GM19193 (cell line): ENCODE data around the gene ARFGAP1.

Experiments used
- POLR2A ChIP-seq: IDR thresholded peaks from 4 replicates; pipeline ENCODE4 v1.6.1; 2011; ENCODE audit not compliant: insufficient read depth, insufficient read length; ENCODE audit errors: extremely low read depth

The ARFGAP1 gene

DNA sequence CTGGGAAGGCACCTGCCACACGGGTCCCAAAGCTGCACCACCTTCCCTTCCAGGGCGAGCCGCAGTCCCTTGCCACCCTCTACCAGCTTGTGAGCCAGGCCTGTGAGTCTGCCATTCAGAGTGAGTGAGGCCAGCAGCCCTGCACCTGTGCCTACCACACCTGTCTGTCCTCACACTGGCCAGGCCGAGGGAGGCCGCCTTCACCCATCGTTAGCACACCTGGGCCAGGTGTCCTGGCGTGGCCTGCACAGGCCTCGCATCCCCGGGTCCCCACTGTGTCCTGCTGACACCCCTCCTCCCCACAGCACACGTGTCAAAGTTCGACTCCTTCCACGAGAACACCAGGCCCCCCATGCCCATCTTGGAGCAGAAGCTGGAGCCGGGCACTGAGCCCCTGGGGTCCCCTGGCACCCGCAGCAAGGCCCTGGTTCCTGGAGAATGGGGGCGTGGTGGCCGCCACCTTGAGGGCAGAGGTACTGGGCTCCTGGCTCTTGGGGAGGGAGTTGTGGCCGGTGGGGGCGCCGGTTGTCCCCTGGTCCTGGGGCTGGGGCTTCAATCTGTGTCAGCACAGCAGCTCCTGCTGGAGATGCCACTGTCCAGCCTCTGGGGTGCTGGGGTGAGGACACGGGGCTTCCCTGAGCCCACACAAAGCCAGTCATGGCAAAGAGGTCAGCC lies 55.5 kb downstream of the ARFGAP1 start:
- TF ChIP-seq POLR2A = no peak

DNA sequence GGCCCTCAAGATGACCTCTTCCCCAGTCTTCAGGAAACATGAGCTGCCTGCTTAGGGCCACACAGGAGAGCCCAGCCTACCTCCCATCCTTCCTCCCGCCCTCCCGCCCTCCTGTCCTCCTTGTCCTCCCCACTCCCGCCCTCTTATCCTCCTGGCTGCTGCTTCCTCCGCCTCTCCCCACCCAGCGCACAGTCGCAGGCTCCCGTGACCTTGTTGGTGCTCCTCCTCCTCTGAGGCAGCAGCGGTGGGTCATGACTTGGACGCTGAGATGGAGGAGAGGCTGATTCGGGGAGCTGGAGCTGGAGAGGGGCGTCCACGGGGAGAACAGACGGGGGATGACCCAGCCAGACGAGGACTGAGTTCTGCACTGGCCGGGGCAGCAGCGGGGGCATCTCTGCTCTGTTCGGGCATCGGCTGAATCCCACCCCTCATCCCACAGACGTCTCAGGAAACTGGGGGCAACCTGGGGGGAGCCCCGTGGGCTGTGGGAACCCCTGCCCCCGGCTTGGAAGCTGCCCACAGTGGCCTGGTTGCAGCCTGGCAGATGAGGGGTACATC lies 56.2 kb downstream of the ARFGAP1 start:
- TF ChIP-seq POLR2A = no peak

DNA sequence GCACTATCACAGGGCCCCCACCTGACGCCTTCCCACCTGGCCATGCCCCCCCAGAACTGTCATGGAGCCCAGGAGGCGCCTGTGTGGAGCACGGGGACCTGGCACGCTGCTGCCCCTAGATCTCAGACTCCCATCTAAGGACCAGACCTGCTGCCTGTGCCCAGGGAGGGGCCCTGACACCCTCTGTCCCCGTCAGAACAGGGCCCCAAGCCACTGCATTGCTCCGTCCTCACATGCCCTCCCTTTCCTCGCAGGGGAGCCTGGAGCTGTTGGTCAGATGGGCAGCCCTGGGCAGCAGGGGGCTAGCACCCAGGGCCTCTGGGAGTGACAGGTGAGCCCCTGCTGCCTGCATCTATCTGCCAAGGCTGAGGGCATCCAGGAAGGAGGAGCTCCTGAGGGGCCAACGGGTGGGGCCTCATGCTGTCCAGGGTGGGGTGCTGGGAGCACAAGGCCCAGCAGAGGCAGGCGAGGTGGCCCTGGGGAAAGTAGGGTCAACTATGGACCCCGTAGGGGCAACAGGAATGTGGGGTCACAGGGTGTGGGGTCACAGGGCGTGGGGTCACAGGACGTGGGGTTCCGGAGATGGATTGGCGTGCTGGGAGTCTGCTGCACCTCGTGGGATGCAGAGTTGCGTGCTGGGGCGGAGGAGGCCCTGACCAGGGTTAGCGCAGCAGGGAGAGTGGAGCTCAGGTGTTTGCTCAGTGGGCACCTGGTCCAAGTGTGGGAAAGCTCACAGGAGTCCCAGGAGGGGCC lies 56.9 kb downstream of the ARFGAP1 start:
- TF ChIP-seq POLR2A = no peak

DNA sequence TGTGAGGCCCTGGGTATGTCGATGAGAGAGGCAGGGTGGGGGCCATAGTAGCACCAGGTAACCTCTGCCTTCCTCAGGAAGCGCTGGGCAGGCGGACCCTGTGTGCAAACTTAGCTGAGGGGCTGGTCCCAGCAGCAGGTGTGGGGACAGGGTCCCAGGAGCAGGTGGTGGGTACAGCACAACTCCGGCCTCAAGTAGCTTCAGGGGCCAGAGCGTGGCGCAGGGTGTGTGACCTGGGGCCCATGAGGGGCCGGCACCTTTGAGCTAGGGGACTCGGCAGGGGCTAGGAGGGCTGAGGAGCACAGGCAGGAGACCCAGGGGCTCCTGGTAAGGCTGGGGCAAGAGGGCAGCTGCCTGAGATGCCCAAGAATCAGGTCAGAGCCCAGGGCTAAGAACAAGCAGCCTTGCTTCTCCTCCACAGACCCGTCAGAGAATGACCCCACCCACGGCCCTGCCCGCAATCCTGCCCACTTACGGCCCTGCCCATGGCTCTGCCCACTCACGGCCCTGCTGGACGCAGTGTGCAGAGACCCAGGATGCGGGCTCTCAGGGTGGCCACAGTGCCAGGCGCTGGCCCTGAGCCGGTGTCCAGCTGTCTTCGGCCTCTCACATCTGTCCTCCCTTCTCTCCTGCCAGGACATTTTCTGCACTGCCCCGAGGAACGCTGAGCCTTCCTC lies 57.6 kb downstream of the ARFGAP1 start:
- no peak for TF ChIP-seq POLR2A

DNA sequence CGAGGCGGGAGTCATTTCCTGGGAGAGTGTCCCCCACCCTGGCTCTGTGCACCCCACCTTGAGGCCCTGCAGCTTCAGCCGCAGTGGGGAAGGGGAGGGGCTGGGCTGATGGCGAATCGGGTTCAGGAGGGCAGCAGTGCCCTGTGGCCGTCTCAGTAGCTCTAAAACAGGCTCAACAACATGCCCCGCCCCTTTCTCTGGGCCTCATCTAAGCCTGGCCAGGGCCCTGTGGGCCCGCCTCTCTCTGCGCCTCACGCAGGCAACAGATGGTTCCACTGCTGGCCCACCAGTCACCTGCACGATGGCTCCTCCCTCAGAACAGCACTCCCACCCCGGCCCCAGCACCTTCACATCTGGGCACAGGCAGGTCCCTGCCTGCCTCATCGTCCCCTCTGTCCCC lies 58.3 kb downstream of the ARFGAP1 start:
- no peak for TF ChIP-seq POLR2A

DNA sequence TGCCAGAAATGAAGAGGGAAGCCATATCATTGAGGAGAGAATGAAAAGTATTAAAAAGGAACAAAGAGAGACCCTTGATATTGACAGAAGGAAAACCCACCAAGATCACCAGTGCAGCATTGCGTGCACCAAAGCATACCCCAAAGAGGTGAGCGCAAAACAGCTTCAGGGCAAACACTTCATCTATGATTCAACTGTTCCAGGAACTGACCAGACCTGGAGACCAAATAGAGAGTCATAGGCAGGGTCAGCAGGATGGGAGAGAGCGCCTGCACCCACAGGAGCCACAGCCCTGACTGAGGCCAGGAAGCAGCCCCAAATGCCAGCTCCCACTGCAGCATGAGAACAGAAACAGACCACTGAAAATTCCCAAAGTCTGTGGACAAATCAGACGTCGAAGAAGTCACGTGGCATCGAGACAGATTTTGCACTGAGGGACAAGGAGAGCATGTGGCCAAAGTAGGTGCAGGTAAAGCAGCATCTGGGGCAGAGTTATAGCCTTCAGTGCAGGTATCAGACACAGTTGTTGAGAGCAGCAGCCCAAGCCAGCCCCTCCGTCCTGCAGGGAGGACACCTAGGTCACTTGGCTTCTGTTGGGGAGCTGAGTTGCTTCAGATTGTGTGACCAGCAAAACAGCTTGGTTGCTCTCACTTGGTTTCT lies 59.3 kb downstream of the ARFGAP1 start:
- TF ChIP-seq POLR2A = no peak

DNA sequence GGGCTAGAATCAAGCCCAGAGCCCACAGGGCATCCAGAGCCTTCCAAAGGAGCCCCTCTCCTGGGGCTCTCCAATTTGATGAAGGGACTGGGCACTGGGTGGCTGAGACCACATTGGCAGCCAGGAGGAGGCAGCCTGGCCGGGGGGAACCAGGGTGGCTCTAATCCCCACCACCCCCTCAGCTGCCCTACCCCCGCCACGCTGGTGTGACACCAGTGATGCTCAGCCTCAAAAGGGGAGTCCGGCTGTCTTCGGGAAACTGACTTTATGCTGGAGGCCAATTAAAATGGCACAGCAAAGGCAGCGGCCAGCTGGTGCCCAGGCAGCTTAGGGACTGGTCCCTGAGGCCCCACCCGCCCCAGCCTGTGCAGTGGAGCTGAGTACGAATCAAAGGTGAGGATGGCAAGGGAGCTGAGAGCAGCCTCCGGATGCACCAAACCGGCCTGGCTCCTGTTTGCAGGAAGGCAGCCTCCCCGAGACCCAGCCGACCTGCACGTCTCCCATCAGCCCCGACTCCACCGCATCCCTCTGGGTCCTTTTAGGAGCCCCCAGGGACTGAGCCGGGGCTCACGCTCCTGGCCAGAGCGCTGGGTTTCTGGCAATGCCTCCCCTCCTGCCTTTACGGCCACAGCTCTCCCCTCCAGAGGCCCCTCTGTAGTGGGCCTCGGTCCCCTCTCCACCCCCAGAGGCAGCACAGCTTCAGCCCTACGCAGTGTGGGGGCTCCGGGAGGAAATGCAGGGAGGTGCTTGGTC lies 60.1 kb downstream of the ARFGAP1 start:
- TF ChIP-seq POLR2A = no peak

DNA sequence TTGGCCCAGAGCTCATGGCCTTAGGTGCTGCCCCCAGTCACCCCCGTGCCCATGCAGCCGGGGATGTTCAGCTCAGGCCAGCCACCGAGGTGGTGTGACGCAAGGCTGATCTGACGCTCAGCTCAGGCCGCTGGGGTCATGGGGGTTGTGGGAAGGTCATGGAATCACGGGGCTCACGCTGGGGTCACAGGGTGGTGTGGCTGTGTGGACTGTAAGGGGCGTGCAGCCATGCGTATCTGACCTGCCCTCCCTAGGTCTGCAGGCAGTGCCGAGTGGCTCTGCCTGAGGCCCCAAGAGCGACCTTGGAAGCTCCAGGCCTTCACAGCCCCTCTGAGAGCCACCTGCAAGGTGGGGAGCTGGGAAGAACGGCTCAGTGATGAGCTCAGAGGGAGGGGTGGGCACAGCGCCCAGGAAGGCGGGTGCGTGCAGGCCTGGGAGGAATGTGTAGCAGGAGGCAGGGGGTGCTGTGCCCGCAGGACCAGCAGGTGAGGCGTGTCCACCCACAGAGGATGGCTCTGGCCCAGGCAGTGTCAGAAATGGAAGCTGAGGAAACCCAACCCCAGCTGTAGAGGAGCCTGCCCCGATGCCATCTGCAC lies 60.7 kb downstream of the ARFGAP1 start:
- TF ChIP-seq POLR2A = no peak

DNA sequence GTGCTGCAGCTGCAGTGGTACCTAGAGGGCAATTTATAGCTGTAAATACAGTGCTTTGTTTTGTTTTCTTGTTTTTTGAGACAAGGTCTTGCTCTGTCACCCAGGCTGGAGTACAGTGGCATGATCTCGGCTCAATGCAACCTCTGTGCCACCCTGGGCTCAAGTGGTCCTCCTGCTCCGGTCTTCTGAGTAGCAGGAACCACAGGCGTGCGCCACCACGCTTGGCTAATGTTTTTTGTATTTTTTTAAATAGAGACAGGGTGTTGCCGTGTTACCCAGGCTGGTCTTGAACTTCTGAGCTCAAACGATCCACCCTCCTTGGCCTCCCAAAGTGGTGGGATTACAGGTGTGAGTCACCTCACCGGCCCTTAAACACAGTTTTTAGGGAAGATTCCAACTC lies 61.7 kb downstream of the ARFGAP1 start:
- TF ChIP-seq POLR2A = no peak

DNA sequence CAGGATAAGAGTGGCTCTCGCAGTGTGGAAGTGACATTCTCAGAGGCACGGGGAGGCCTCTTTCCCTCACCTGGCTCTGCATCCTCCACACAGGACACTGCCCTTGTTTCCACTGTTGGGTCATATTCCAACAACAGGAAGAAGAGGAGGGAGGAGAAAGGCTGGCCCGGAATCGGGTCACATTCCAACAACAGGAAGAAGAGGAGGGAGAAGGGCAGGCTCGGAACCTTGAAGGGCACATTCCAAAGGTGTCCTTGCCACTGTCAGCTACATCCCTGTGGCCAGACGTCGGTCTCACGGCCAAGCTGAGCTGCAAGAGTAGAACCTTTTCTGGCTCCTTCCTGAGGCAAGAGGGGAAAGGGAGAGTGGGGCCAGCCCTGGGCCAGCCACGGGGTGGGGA lies 63.1 kb downstream of the ARFGAP1 start:
- TF ChIP-seq POLR2A = no peak

DNA sequence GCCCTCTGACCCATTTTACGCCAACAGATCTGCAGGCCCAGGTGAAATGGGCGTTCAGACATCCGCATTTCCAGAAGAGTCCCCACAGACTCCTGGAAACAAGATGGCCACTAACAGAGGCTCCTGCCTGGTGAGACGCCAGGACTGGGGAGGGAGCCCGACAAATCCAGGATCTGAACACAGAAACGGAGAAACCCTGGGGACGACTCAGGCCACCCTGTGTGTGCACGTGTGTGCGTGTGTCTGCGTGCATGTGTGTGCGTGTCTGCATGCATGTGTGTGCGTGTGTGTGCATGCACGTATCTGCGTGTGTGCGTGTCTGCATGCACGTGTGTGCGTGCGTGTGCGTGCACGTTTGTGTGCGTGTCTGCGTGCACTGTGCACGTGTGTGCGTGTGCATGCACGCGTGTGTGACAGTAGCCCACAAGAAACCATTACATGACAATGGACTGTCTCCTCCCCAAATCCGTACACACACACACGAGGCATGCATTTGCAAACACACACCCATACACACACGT lies 63.7 kb downstream of the ARFGAP1 start:
- no peak for TF ChIP-seq POLR2A

DNA sequence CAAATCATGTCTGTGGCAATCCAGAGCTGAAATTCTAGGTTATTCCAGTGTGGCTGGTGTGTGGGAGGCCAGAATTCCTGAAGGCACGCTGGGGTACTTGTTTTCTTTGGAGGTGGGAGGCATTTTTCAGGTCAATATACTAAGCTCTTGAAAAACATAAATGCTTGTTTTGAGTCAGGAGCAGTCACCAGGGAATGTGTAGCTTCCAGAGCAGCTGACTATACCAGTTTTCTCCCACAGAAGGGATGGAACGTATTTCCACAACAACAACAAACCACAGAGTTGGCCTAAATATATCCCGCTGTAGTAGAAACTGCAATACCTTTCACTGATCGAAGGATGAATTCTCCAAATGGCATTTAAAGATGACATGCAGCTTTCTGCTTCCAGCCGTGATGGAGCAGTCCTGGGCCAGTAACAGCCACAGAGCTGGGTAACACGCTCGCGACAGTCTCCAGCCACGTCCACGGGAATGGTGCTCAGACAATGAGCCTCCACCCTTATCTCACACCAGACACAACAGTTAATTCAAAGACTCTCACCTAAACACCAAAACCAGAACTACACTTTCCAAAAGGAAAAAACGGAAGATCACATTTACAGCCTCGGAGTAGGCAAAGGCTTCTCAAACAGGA lies 65.3 kb downstream of the ARFGAP1 start:
- no peak for TF ChIP-seq POLR2A
